Gastroesophageal sphincter (tissue), 4 donors: Measurements from ENCODE around the gene SOHLH1. TPM values are rescaled to one million over a fixed set of nuclear protein-coding genes. Genes with fewer than 3 reads are reported as not detected.

Source experiments
- ATAC-seq: fragments of 150-250 bp; one replicate; pipeline ENCODE4 v1.9.1; 2016; ENCODE audit warnings: mild to moderate bottlenecking, moderate library complexity
- H3K27ac ChIP-seq, 4 donors: fragments of 200-600 bp; sonication (generic) in 3 of 4; 1 replicate in 3 of 4; 2 replicates in 1 of 4; pipeline ENCODE4 v1.5.1; 2016 to 2019
- H3K27me3 ChIP-seq: fragments of 200-600 bp; sonication (generic); one replicate; pipeline ENCODE4 v1.5.1; 2019
- H3K36me3 ChIP-seq, 2 donors: fragments of 200-600 bp; sonication (generic); one replicate each; pipeline ENCODE4 v1.5.1; 2019; ENCODE audit warnings: control low read depth in 1 of 2
- H3K4me1 ChIP-seq, 3 donors: fragments of 200-600 bp; sonication (generic); 1 replicate in 2 of 3; 2 replicates in 1 of 3; pipeline ENCODE4 v1.5.1; 2016 to 2019; ENCODE audit warnings: control low read depth in 2 of 3
- H3K4me3 ChIP-seq, 2 donors: fragments of 200-600 bp; sonication (generic); one replicate each; pipeline ENCODE4 v1.5.1; 2019; ENCODE audit warnings: mild to moderate bottlenecking in 1 of 2, moderate library complexity in 1 of 2
- H3K9me3 ChIP-seq, 3 donors: fragments of 200-600 bp; sonication (generic); one replicate each; pipeline ENCODE4 v1.5.1; 2017 to 2019; ENCODE audit warnings: control low read depth in 2 of 3
- CTCF ChIP-seq, 4 experiments: fragments of 200-600 bp in 2 of 4; fragments of 450-650 bp in 2 of 4; sonication (generic) in 1 of 4; IDR thresholded peaks; one replicate each; pipeline ENCODE4 v1.5.1; 2017 to 2019; ENCODE audit warnings: antibody characterized with exemption in 4 of 4, mild to moderate bottlenecking in 2 of 4, moderate library complexity in 2 of 4
- EP300 ChIP-seq: sonication (generic); formaldehyde crosslinking; IDR thresholded peaks from one replicate; pipeline ENCODE4 v1.6.1; 2017; ENCODE audit warnings: antibody characterized with exemption, mild to moderate bottlenecking
- POLR2A ChIP-seq, 2 donors: fragments of 450-650 bp; IDR thresholded peaks; one replicate each; pipeline ENCODE4 v1.6.1; 2017; ENCODE audit warnings: antibody characterized with exemption in 2 of 2, mild to moderate bottlenecking in 2 of 2, moderate library complexity in 1 of 2
- POLR2AphosphoS5 ChIP-seq: sonication (generic); formaldehyde crosslinking; IDR thresholded peaks from one replicate; pipeline ENCODE4 v1.6.1; 2017; ENCODE audit warnings: antibody characterized with exemption
- WGBS, 2 donors: methylation state at CpG; one replicate each; pipeline ENCODE4 v1.1.5; 2018; ENCODE audit warnings: low coverage in 1 of 2; 5-methylcytosine and 5-hydroxymethylcytosine counted together
- total RNA-seq, 4 donors: library from RNA; depleted of rRNA; stranded (reverse); fragments of >200 nt; gene quantifications; one replicate each; pipeline ENCODE4 v1.1.0, GENCODE V29; 2016

Gene SOHLH1
- total RNA-seq, 4 donors from 2014 or later = not detected

- H3K9me3 ChIP-seq = no peaks in the 10 kb centered on the region
- H3K36me3 ChIP-seq = no peaks in the 10 kb centered on the region
- no peak overlapping the region for H3K4me3 ChIP-seq
- TF ChIP-seq POLR2AphosphoS5 = no peak
- ATAC-seq = no peak
- H3K27me3 ChIP-seq = peaks cover 94% of the 10 kb centered on the region
- no peak overlapping the region for H3K27ac ChIP-seq
- WGBS, 2 donors = 20% methylated on average over 3 of the region's 16 CpGs; no CpG with 5 or more reads in 1 of the 2 donors
- H3K4me1 ChIP-seq = peaks cover 0 to 7% (median 0%) of the 10 kb centered on the region in 3 donors
Measured at GRCh38 chr9:135712613-135713295, 13.5 kb upstream of the SOHLH1 start.

- WGBS, 2 donors = 60% methylated on average over 1 of the region's 10 CpGs; no CpG with 5 or more reads in 1 of the 2 donors
- no peak overlapping the region for H3K4me3 ChIP-seq
- peaks cover 0 to 7% (median 0%) of the 10 kb centered on the region in 3 donors for H3K4me1 ChIP-seq
- peaks cover 94% of the 10 kb centered on the region for H3K27me3 ChIP-seq
- no peaks in the 10 kb centered on the region for H3K9me3 ChIP-seq
- ATAC-seq = no peak
- H3K36me3 ChIP-seq = no peaks in the 10 kb centered on the region
- TF ChIP-seq EP300 (no peak), POLR2AphosphoS5 (no peak), CTCF (IDR thresholded peaks at IDR 0.05) (no peak), POLR2A (IDR thresholded peaks at IDR 0.05) (no peak)
- no peak overlapping the region for H3K27ac ChIP-seq
Measured at GRCh38 chr9:135711881-135712280, 12.6 kb upstream of the SOHLH1 start.

- Histone ChIP-seq H3K9me3 (no peaks in the 10 kb centered on the region), H3K36me3 (no peaks in the 10 kb centered on the region), H3K4me3 (no peak overlapping the region), H3K27ac (no peak overlapping the region), H3K27me3 (peaks cover 94% of the 10 kb centered on the region), H3K4me1 (peaks cover 0 to 7% (median 0%) of the 10 kb centered on the region in 3 donors)
- no peak for ATAC-seq
- TF ChIP-seq EP300 (no peak), POLR2A (IDR thresholded peaks at IDR 0.05) (no peak), POLR2AphosphoS5 (no peak), CTCF (IDR thresholded peaks at IDR 0.05) (no peak)
- WGBS, 2 donors = 50% methylated on average over 2 of the region's 12 CpGs; no CpG with 5 or more reads in 1 of the 2 donors
Measured at GRCh38 chr9:135711391-135711790, 12.1 kb upstream of the SOHLH1 start.

- Histone ChIP-seq H3K36me3 (no peaks in the 10 kb centered on the region), H3K27me3 (peaks cover 95% of the 10 kb centered on the region), H3K4me1 (no peaks in the 10 kb centered on the region), H3K4me3 (no peak overlapping the region), H3K9me3 (no peaks in the 10 kb centered on the region), H3K27ac (no peak overlapping the region)
- 80 to 82% methylated on average over 4 of the region's 4 CpGs for WGBS, 2 donors
- ATAC-seq = no peak
- TF ChIP-seq CTCF (IDR thresholded peaks at IDR 0.05) (no peak), EP300 (no peak), POLR2AphosphoS5 (no peak), POLR2A (IDR thresholded peaks at IDR 0.05) (no peak)
Measured at GRCh38 chr9:135708164-135708563, 8.9 kb upstream of the SOHLH1 start.

- Histone ChIP-seq H3K27me3 (peaks cover 95% of the 10 kb centered on the region), H3K36me3 (no peaks in the 10 kb centered on the region), H3K9me3 (no peaks in the 10 kb centered on the region), H3K4me3 (no peak overlapping the region), H3K27ac (no peak overlapping the region), H3K4me1 (peaks cover 0 to 5% (median 0%) of the 10 kb centered on the region in 3 donors)
- no peak for ATAC-seq
- WGBS, 2 donors = no CpG with 5 or more reads among the region's 23 CpGs
- TF ChIP-seq POLR2AphosphoS5 (no peak), CTCF (IDR thresholded peaks at IDR 0.05) (no peak), POLR2A (IDR thresholded peaks at IDR 0.05) (no peak), EP300 (no peak)
Measured at GRCh38 chr9:135707252-135708138, 8.2 kb upstream of the SOHLH1 start.
